Astrocyte of the cerebellum (primary cell): ENCODE data around the gene PJA1.

ENCODE experiments used
- DNase-seq: peaks from one replicate; pipeline ENCODE4 v3.0.0-alpha.2; 2011; ENCODE audit warnings: low read depth
- H3K4me3 ChIP-seq: 2 replicates; pipeline ENCODE4 v1.5.1; 2011; ENCODE audit warnings: mild to moderate bottlenecking, low read depth, low read length, moderate library complexity
- in situ Hi-C: cut with HindIII; loops from 2 replicates; pipeline ENCODE4 v1.10.0; 2017; ENCODE audit warnings: low sequenced_read_pairs
- TF ChIP-seq, protein P1 (sequence below): IDR thresholded peaks from 2 replicates; pipeline ENCODE4 v1.5.1; 2012; ENCODE audit warnings: low read length, low read depth, moderate library complexity, mild to moderate bottlenecking; ENCODE audit errors: missing control alignments

PJA1 gene

DNA sequence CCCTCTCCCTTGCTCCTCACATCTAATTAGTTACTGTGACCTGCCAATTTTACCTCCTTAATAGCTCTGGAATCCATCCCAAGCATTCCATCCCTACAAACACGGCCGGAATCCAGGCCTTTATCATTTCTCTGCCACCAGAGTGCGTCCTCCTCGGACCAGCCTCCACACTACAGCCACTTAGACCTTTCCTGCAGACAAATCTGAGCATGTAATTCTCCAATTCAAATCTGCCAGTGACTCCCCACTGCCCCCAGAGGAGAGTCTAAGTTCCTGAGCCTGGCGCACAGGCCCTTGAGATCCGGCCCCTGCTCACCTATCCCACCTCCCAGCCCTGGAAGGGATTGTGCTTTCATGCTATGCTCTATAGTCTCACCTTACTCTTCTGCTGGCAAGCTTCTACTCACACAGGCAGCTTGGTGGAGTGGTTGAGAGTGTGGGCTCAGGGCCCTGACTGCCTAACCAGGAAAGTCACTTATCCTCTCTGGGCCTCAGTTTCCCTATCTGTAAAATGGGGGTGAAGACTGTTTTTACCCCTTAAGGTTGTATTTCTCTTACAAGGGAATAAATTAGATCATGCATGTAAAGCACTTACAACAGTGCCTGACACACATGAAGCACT lies 31.2 kb downstream of the PJA1 start:
- H3K4me3 ChIP-seq, result no peak overlapping the region
- in situ Hi-C loops, result no loop called here
- peak; percentile 52 for DNase-seq
- TF ChIP-seq, protein P1, sequence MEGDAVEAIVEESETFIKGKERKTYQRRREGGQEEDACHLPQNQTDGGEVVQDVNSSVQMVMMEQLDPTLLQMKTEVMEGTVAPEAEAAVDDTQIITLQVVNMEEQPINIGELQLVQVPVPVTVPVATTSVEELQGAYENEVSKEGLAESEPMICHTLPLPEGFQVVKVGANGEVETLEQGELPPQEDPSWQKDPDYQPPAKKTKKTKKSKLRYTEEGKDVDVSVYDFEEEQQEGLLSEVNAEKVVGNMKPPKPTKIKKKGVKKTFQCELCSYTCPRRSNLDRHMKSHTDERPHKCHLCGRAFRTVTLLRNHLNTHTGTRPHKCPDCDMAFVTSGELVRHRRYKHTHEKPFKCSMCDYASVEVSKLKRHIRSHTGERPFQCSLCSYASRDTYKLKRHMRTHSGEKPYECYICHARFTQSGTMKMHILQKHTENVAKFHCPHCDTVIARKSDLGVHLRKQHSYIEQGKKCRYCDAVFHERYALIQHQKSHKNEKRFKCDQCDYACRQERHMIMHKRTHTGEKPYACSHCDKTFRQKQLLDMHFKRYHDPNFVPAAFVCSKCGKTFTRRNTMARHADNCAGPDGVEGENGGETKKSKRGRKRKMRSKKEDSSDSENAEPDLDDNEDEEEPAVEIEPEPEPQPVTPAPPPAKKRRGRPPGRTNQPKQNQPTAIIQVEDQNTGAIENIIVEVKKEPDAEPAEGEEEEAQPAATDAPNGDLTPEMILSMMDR, result peak; percentile 69

DNA sequence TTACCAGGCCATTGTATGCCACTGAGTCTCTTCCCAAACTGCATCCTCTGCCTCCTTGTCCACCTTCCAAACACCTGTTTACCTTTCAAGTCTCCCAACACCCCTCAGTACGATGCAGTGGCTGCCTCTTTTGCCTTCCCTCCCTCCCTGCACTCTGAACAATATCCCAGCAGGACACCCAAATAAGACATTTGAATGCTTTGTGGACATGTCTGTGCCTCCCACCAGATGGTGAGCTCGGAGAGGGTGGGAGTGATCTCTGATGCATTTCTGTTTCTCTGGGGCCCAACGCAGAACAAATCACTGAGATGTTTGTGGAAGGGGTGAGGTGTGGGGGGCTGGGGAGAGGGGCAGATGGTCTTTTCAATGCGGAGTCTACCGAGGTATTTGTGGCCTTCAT lies 33.4 kb downstream of the PJA1 start:
- no peak for DNase-seq
- in situ Hi-C loops, result no loop called here
- no peak overlapping the region for H3K4me3 ChIP-seq
- TF ChIP-seq, protein P1, result no peak

DNA sequence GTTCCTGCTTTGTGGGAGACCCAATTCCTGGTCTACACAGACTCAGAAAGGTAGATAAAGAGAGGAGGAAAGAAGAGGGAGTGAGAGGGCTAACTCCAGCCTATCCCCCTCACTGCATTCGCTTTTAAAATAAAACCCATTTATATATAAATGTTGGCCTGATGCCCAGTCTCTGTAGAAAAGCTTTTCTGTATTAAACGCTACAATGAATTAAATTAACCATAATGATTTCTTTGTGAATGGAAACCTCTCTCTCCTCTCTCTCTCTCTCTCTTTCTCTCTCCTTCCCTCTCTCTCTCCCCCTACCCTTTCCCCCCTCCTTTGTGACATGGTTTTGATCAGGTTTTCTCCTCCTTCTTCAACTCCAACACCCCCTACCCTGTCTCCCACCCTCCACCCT lies 34.8 kb downstream of the PJA1 start:
- TF ChIP-seq, protein P1, result no peak
- no peak for DNase-seq
- in situ Hi-C loops, result no loop called here
- H3K4me3 ChIP-seq, result no peak overlapping the region

DNA sequence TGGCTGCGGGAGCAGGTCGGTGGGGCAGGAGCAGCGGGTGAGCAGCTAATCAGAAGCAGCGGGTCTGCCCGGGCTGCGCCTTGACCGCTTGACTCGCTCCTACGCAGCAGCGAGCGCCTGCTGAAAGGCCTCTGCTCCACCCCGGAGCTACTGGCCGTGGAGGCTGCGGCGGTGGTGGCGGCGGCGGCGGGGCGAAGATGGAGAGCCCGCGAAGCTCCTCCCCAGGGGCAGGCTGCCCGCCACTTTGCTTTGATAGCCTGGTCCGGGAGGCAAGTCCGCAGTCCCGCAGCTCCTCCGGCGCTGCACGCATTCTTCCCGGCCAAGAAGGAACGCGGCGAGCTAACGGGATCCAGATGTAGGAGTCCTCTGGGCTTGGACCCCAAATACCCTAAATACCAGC lies 36.7 kb downstream of the PJA1 start:
- H3K4me3 ChIP-seq, result no peak overlapping the region
- in situ Hi-C loops, result no loop called here
- no peak for DNase-seq
- TF ChIP-seq, protein P1, result no peak

DNA sequence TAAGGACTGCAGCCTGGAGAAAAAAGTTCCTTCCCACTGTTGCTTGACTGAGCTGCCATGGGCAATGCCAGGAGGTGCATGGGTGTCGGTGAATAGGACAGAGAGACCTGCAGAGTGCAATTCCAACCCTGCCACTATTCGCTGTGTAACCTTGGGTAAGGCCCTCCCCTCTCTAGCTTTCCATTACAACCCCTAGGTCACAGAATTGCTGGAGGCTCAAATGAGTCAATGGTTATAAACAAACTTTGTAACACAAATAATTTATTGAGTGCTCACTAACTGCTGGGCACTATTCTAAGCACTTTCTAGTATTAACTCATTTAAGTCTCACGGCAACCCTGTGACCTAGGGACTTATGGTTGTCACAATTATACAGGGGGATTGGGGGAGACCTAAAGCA lies 37.8 kb downstream of the PJA1 start:
- H3K4me3 ChIP-seq, result no peak overlapping the region
- TF ChIP-seq, protein P1, result no peak
- in situ Hi-C loops, result no loop called here
- DNase-seq, result no peak

DNA sequence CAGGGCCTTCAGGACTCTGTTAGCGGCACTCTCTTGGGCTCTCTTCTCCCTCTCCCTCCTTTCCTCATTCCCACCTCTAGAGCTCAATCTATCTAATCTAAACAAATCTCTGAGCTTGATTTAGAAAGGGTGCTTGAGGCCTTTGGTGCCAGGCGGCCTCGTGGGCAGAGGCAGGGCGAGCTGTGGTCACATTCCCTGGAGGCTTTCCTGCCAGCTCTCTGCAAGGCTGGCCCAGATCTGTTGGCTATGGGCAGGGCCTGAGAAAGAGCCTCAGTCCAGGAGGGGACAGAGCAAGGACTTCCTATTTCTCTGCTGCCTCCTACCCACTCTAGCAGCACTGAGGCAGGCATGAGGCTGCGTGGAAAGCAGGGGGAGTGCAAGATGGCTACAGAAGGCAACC lies 38.6 kb downstream of the PJA1 start:
- no peak overlapping the region for H3K4me3 ChIP-seq
- in situ Hi-C loops, result no loop called here
- TF ChIP-seq, protein P1, result no peak
- no peak for DNase-seq
